ENCODE data around the gene IL25.

GRCh38 chr14:23405096-23405495, 32.5 kb downstream of the IL25 start:
- TF ChIP-seq CREB1 (IDR thresholded peaks at IDR 0.05) (no peak), KDM1A (IDR thresholded peaks at IDR 0.05; ENCODE audit: borderline replicate concordance, low read length) (no peak), CTCF (IDR thresholded peaks at IDR 0.05; ENCODE audit: control extremely low read depth in 1 of 3, insufficient read depth in 1 of 3, low read depth in 1 of 3, low read length in 3 of 3) (no peak), YY1 (IDR thresholded peaks at IDR 0.05; ENCODE audit: low read depth, low read length) (no peak), TAF1 (IDR thresholded peaks at IDR 0.05; ENCODE audit: low read depth, low read length) (no peak), CBX5 (IDR thresholded peaks at IDR 0.05; ENCODE audit: low read depth, low read length) (no peak), USF2 (IDR thresholded peaks at IDR 0.05; ENCODE audit: low read length) (no peak)

Measured in H1 (cell line).